GM12878 (cell line): Measurements from ENCODE around the gene BPIFB4. TPM values are rescaled to one million over a fixed set of nuclear protein-coding genes. Genes with fewer than 3 reads are reported as not detected.

Experiments
- ATAC-seq: fragments of 200-7000 bp; cut with Tn5 transposase; 3 replicates; pipeline ENCODE4 v1.9.1; 2020; ENCODE audit warnings: mild to moderate bottlenecking, moderate library complexity
- BruUV-seq: library from RNA; stranded (reverse); fragments of 400-500 nt; replicated peaks from 2 replicates; lab custom pipeline; 2021; lab: Mats Ljungman, UMichigan
- CTCF ChIA-PET: fragments of 300-600 bp; sonication (Branson Sonifier 250); formaldehyde crosslinking; extraction: SDS; loops from one replicate; lab custom pipeline; 2021; ENCODE audit warnings: inconsistent platforms; lab: Yijun Ruan, JAX
- POLR2A ChIA-PET: fragments of 350-600 bp; formaldehyde crosslinking; extraction: SDS; loops from one replicate; lab custom pipeline; 2021; ENCODE audit warnings: inconsistent platforms; lab: Charles Lee
- RAD21 ChIA-PET: fragments of 300-600 bp; sonication (Branson Sonifier 250); formaldehyde crosslinking; loops from one replicate; lab custom pipeline; 2023; ENCODE audit warnings: antibody characterized with exemption; ENCODE audit not compliant: unreplicated experiment; lab: Charles Lee
- SMC1A ChIA-PET: fragments of 300-600 bp; sonication (Branson Sonifier 250); formaldehyde crosslinking; loops from one replicate; lab custom pipeline; 2023; ENCODE audit not compliant: unreplicated experiment, uncharacterized antibody; lab: Charles Lee
- DNase-seq: peaks from one replicate; pipeline ENCODE4 v3.0.0-alpha.2; 2011; ENCODE audit warnings: low read depth, low spot score
- FAIRE-seq: peaks from 3 replicates; lab custom pipeline; 2011; peaks lifted over from hg19 to GRCh38; lab: Jason Lieb, UNC
- H2AFZ ChIP-seq: 2 replicates; pipeline ENCODE4 v1.6.0; 2011; ENCODE audit warnings: low read depth, low read length, control low read depth; ENCODE audit not compliant: control insufficient read depth
- H3K27ac ChIP-seq: 2 replicates; pipeline ENCODE4 v1.5.1; 2011; ENCODE audit warnings: control low read depth; ENCODE audit not compliant: control insufficient read depth, insufficient read depth
- H3K27me3 ChIP-seq, 2 experiments: replicated peaks in 1 of 2; 2 replicates each; pipeline versions ENCODE4 v1.6.0 to v1.6.1; 2011; ENCODE audit warnings: low read length in 1 of 2; ENCODE audit not compliant: control insufficient read depth in 2 of 2, insufficient read depth in 2 of 2
- H3K36me3 ChIP-seq, 2 experiments: 2 replicates each; pipeline ENCODE4 v1.5.1; 2011; ENCODE audit warnings: low read length in 1 of 2; ENCODE audit not compliant: control insufficient read depth in 2 of 2, insufficient read depth in 2 of 2
- H3K4me1 ChIP-seq: 2 replicates; pipeline ENCODE4 v1.6.1; 2011; ENCODE audit warnings: mild to moderate bottlenecking, low read length, moderate library complexity, mixed read lengths; ENCODE audit not compliant: control insufficient read depth, insufficient read depth
- H3K4me2 ChIP-seq: 2 replicates; pipeline ENCODE4 v1.6.0; 2011; ENCODE audit warnings: control low read depth; ENCODE audit not compliant: control insufficient read depth, insufficient read depth
- H3K4me3 ChIP-seq: fragments of 200-600 bp; sonication (generic); 2 replicates; pipeline ENCODE4 v1.5.1; 2016
- H3K79me2 ChIP-seq: 2 replicates; pipeline ENCODE4 v1.6.0; 2011; ENCODE audit warnings: low read length; ENCODE audit not compliant: control insufficient read depth, insufficient read depth
- H3K9ac ChIP-seq: 2 replicates; pipeline ENCODE4 v1.8.0; 2011; ENCODE audit warnings: low read length, control low read depth, mixed read lengths; ENCODE audit not compliant: control insufficient read depth, insufficient read depth
- H3K9me3 ChIP-seq: replicated peaks from 3 replicates; pipeline ENCODE4 v1.5.1; 2011; ENCODE audit warnings: mild to moderate bottlenecking, low read length; ENCODE audit not compliant: control insufficient read depth, insufficient read depth
- H4K20me1 ChIP-seq: 2 replicates; pipeline ENCODE4 v1.6.0; 2011; ENCODE audit not compliant: control insufficient read depth, insufficient read depth
- CREB1 ChIP-seq: IDR thresholded peaks from 2 replicates; pipeline ENCODE4 v1.6.1; 2012; ENCODE audit warnings: low read depth, mild to moderate bottlenecking, inconsistent platforms
- EED ChIP-seq: sonication (generic); IDR thresholded peaks from 2 replicates; pipeline ENCODE4 v1.6.1; 2016; ENCODE audit warnings: antibody characterized with exemption, low read depth
- NR2C2 ChIP-seq: IDR thresholded peaks from 2 replicates; pipeline ENCODE4 v1.6.1; 2011; ENCODE audit warnings: borderline replicate concordance, low read depth; ENCODE audit not compliant: control insufficient read depth, insufficient read length
- ZNF217 ChIP-seq: fragments of 450-650 bp; IDR thresholded peaks from 2 replicates; pipeline ENCODE4 v1.6.1; 2017; ENCODE audit warnings: antibody characterized with exemption, mild to moderate bottlenecking
- ZNF274 ChIP-seq: IDR thresholded peaks from one replicate; pipeline ENCODE4 v1.8.0; 2011; ENCODE audit not compliant: insufficient read length, insufficient read depth
- WGBS: methylation state at CpG from one replicate; pipeline ENCODE4 v1.1.6; 2016; ENCODE audit warnings: low lambda C conversion rate; ENCODE audit not compliant: insufficient replicate concordance, insufficient coverage; ENCODE audit errors: missing lambda C conversion rate; 5-methylcytosine and 5-hydroxymethylcytosine counted together
- in situ Hi-C: fragments of 300-500 bp; cut with MboI; formaldehyde crosslinking; loops from 9 replicates; pipeline ENCODE4 v1.14.3; 2018; ENCODE audit warnings: mixed read lengths
- intact Hi-C: fragments of 100-400 bp; cut with micrococcal nuclease; formaldehyde crosslinking; loops from one replicate; pipeline ENCODE4 v1.14.2; 2022; ENCODE audit not compliant: unreplicated experiment
- polyA plus RNA-seq, 11 experiments: library from polyadenylated mRNA; depleted of rRNA in 4 of 11; unstranded in 6 of 11; stranded (reverse) in 5 of 11; fragments of >200 nt; fragmentation: Nextera tagmentation in 4 of 11; fragmentation: Illumina TruSeq in 1 of 11; extraction: Ambion mirVana in 4 of 11; extraction: Trizol in 1 of 11; gene quantifications; 1 replicate in 1 of 11; 2 replicates in 10 of 11; pipeline versions ENCODE4 v1.2.1 to v1.2.3, GENCODE V29; 2011 to 2016; ENCODE audit warnings: inconsistent platforms in 2 of 11, missing spikeins in 2 of 11, low read depth in 1 of 11
- total RNA-seq, 4 experiments: library from RNA; depleted of rRNA in 3 of 4; stranded (reverse); fragments of >200 nt in 3 of 4; fragmentation: Illumina TruSeq in 1 of 4; extraction: Trizol in 1 of 4; gene quantifications; 2 replicates each; pipeline versions ENCODE4 v1.2.1 to v1.2.3, GENCODE V29; 2013 to 2021
- TF ChIP-seq, protein P1 (sequence below): fragments of 450-650 bp; formaldehyde crosslinking; IDR thresholded peaks from 2 replicates; pipeline ENCODE4 v1.5.0; 2022; ENCODE audit warnings: mild to moderate bottlenecking, missing genetic modification characterization

Gene BPIFB4
- total and polyA plus RNA-seq, 10 of the 15 experiments (the other 5 are each of a cell fraction or from before 2014, with no cell fraction given), result 0.12 TPM; not detected in 9

DNA sequence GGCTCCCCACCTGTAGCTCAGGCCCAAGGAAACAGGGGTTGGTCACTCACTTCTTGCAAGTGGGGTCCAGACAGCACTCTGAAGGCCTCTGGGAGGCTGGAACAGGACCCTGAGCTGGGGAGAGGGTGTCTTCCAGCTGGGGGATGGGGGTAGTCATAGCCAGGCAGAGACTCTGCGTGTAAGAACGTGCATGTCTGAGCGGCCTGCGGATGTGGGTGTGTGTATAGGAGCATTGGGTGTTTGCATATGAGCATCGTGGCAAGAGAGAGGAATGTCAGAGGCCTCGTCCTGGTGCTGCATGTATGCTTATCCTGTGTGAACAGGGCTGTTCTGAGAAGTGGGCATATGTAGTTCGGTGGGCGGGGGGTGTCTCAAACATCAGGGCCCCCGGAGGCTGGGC is 13.7 kb upstream of the BPIFB4 start:
- ChIA-PET RAD21 (no interaction called here), SMC1A (no interaction called here), CTCF (no interaction called here), POLR2A (no interaction called here)
- no peaks in the 10 kb centered on the region for H3K36me3 ChIP-seq
- in situ Hi-C loops, result no loop called here
- H3K4me1 ChIP-seq, result no peaks in the 10 kb centered on the region
- WGBS, result 29% methylated on average over 9 of the region's 9 CpGs
- no peaks in the 10 kb centered on the region for H3K9me3 ChIP-seq
- H3K79me2 ChIP-seq, result no peaks in the 10 kb centered on the region
- no peak overlapping the region for H2AFZ ChIP-seq
- no TSS peak for BruUV-seq
- no peak overlapping the region for H3K4me3 ChIP-seq
- H3K27me3 ChIP-seq, result no peaks in the 10 kb centered on the region
- TF ChIP-seq EED (no peak), ZNF274 (no peak), ZNF217 (no peak), CREB1 (no peak), NR2C2 (no peak)
- TF ChIP-seq, protein P1, sequence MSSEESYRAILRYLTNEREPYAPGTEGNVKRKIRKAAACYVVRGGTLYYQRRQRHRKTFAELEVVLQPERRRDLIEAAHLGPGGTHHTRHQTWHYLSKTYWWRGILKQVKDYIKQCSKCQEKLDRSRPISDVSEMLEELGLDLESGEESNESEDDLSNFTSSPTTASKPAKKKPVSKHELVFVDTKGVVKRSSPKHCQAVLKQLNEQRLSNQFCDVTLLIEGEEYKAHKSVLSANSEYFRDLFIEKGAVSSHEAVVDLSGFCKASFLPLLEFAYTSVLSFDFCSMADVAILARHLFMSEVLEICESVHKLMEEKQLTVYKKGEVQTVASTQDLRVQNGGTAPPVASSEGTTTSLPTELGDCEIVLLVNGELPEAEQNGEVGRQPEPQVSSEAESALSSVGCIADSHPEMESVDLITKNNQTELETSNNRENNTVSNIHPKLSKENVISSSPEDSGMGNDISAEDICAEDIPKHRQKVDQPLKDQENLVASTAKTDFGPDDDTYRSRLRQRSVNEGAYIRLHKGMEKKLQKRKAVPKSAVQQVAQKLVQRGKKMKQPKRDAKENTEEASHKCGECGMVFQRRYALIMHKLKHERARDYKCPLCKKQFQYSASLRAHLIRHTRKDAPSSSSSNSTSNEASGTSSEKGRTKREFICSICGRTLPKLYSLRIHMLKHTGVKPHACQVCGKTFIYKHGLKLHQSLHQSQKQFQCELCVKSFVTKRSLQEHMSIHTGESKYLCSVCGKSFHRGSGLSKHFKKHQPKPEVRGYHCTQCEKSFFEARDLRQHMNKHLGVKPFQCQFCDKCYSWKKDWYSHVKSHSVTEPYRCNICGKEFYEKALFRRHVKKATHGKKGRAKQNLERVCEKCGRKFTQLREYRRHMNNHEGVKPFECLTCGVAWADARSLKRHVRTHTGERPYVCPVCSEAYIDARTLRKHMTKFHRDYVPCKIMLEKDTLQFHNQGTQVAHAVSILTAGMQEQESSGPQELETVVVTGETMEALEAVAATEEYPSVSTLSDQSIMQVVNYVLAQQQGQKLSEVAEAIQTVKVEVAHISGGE (CRISPR knock-in tag), result no peak
- H4K20me1 ChIP-seq, result no peaks in the 10 kb centered on the region
- no peak overlapping the region for H3K9ac ChIP-seq
- intact Hi-C loops, result no loop called here
- FAIRE-seq, result no peak
- H3K4me2 ChIP-seq, result no peak overlapping the region
- no peak overlapping the region for H3K27ac ChIP-seq
- no peak for DNase-seq
- no peak for ATAC-seq
